Activated CD4-positive, alpha-beta T cell treated with anti-CD3 and anti-CD28 coated beads for 48 hours (primary cell): Measurements from ENCODE around the gene GNPNAT1.
"Not testable (repeated sequence)": the region's sequence is repeated elsewhere in the genome, so short reads cannot be mapped to it uniquely, and the experiment has no call there.

ENCODE experiments used
- DNase-seq: peaks from one replicate; pipeline ENCODE4 v3.0.0-alpha.2; 2020

GNPNAT1 gene

GRCh38 chr14:52789118-52789517, 2.3 kb downstream of the GNPNAT1 start:
- no peak for DNase-seq

- no peak for DNase-seq
Measured at GRCh38 chr14:52786887-52787286, 4.5 kb downstream of the GNPNAT1 start.

GRCh38 chr14:52783206-52783605, 8.2 kb downstream of the GNPNAT1 start:
- no peak for DNase-seq

- no peak for DNase-seq
Measured at GRCh38 chr14:52781629-52782028, 9.8 kb downstream of the GNPNAT1 start.

- DNase-seq, result no peak
Measured at GRCh38 chr14:52780893-52781292, 10.5 kb downstream of the GNPNAT1 start.

- no peak for DNase-seq
Measured at GRCh38 chr14:52778702-52779101, 12.7 kb downstream of the GNPNAT1 start.

- no peak for DNase-seq
Measured at GRCh38 chr14:52776816-52777215, 14.6 kb downstream of the GNPNAT1 start.

GRCh38 chr14:52769887-52770286, 21.5 kb downstream of the GNPNAT1 start:
- no peak for DNase-seq

GRCh38 chr14:52767058-52767833, 24.2 kb downstream of the GNPNAT1 start:
- no peak for DNase-seq

- DNase-seq, result not testable (repeated sequence)
Measured at GRCh38 chr14:52762923-52763322, 28.5 kb downstream of the GNPNAT1 start.

- no peak for DNase-seq
Measured at GRCh38 chr14:52759145-52759544, 32.3 kb downstream of the GNPNAT1 start.

GRCh38 chr14:52755607-52756316, 35.6 kb downstream of the GNPNAT1 start:
- DNase-seq, result no peak

GRCh38 chr14:52748647-52749292, 42.6 kb downstream of the GNPNAT1 start:
- no peak for DNase-seq

GRCh38 chr14:52741865-52742264, 49.5 kb downstream of the GNPNAT1 start:
- DNase-seq, result no peak

- DNase-seq, result no peak
Measured at GRCh38 chr14:52740751-52741150, 50.7 kb downstream of the GNPNAT1 start.

- DNase-seq, result no peak
Measured at GRCh38 chr14:52738409-52738808, 53.0 kb downstream of the GNPNAT1 start.

GRCh38 chr14:52735921-52736489, 55.4 kb downstream of the GNPNAT1 start:
- DNase-seq, result no peak

- DNase-seq, result no peak
Measured at GRCh38 chr14:52733824-52734223, 57.6 kb downstream of the GNPNAT1 start.

GRCh38 chr14:52730709-52731111, 60.7 kb downstream of the GNPNAT1 start:
- no peak for DNase-seq

- peak; percentile 99 for DNase-seq
Measured at GRCh38 chr14:52729925-52730708, 61.3 kb downstream of the GNPNAT1 start, which contains the start of gene STYX. TSS of gene STYX (plus strand) at chr14:52730166. CDS start at chr14:52730475, 309 bp downstream.

GRCh38 chr14:52729585-52729924, 61.9 kb downstream of the GNPNAT1 start:
- DNase-seq, result no peak

GRCh38 chr14:52729035-52729434, 62.4 kb downstream of the GNPNAT1 start:
- DNase-seq, result not testable (repeated sequence)

GRCh38 chr14:52727509-52727908, 63.9 kb downstream of the GNPNAT1 start:
- not testable (repeated sequence) for DNase-seq
